Stimulated activated CD8-positive, alpha-beta memory T cell treated with anti-CD3 and anti-CD28 coated beads, Interleukin-4, amount 100 ng/mL, for 48 hours (primary cell): ENCODE measurements around the gene AP3D1.
A peak's percentile ranks its signal among the peaks of the same experiment; 100 is the strongest.

Experiments used
- DNase-seq: peaks from one replicate; pipeline ENCODE4 v3.0.0-alpha.2; 2020

Gene AP3D1

GRCh38 chr19:2058570-2059421, 92.6 kb downstream of the AP3D1 start:
- no peak for DNase-seq

- DNase-seq: no peak
These were observed 93.6 kb downstream of the AP3D1 start for GRCh38 chr19:2057484-2058469.

GRCh38 chr19:2056837-2057192, 94.6 kb downstream of the AP3D1 start:
- no peak for DNase-seq

GRCh38 chr19:2055931-2056836, 95.2 kb downstream of the AP3D1 start:
- no peak for DNase-seq

GRCh38 chr19:2054763-2055162, 96.6 kb downstream of the AP3D1 start:
- DNase-seq: no peak

GRCh38 chr19:2053601-2054389, 97.6 kb downstream of the AP3D1 start:
- no peak for DNase-seq

GRCh38 chr19:2051773-2052704, 99.3 kb downstream of the AP3D1 start:
- DNase-seq: peak; percentile 58

GRCh38 chr19:2050991-2051772, 100.2 kb downstream of the AP3D1 start, which contains the start of gene MKNK2:
Gene MKNK2 (minus strand): TSS chr19:2051244. CDS start chr19:2050851, 393 bp downstream.
- DNase-seq: peak; percentile 98
